H1 (cell line): ENCODE results near the gene N4BP3. TPM values are rescaled to one million over a fixed set of nuclear protein-coding genes. Genes with fewer than 3 reads are reported as not detected.
A peak's percentile ranks its signal among the peaks of the same experiment; 100 is the strongest.

Experiments
- BRCA1 ChIP-seq: IDR thresholded peaks from 2 replicates; pipeline ENCODE4 v1.6.1; 2012; ENCODE audit warnings: low read depth, low read length, improper control_type of control experiment
- CBX8 ChIP-seq: fragments of 300-800, 300-1000 bp; sonication (generic); IDR thresholded peaks from 2 replicates; pipeline ENCODE4 v1.7.1; 2016; ENCODE audit warnings: low read depth, low read length, borderline replicate concordance
- CHD2 ChIP-seq: IDR thresholded peaks from 2 replicates; pipeline ENCODE4 v1.6.1; 2012; ENCODE audit warnings: low read length, improper control_type of control experiment
- CREB1 ChIP-seq: IDR thresholded peaks from 2 replicates; pipeline ENCODE4 v1.6.1; 2012; ENCODE audit warnings: inconsistent platforms
- NRF1 ChIP-seq: IDR thresholded peaks from 2 replicates; pipeline ENCODE4 v1.6.1; 2011; ENCODE audit warnings: mild to moderate bottlenecking, low read depth, low read length, improper control_type of control experiment
- RAD21 ChIP-seq, 2 experiments: IDR thresholded peaks in 1 of 2; conservative IDR thresholded peaks in 1 of 2; 2 replicates each; pipeline ENCODE4 v1.6.1; 2011; ENCODE audit warnings: low read depth in 2 of 2, low read length in 2 of 2, improper control_type of control experiment in 1 of 2, inconsistent platforms in 1 of 2, mild to moderate bottlenecking in 1 of 2, moderate library complexity in 1 of 2
- SIN3A ChIP-seq, 2 experiments: IDR thresholded peaks in 1 of 2; conservative IDR thresholded peaks in 1 of 2; 2 replicates each; pipeline ENCODE4 v1.6.1; 2011 to 2012; ENCODE audit warnings: low read length in 2 of 2, improper control_type of control experiment in 1 of 2, low read depth in 1 of 2, mild to moderate bottlenecking in 1 of 2
- polyA plus RNA-seq, 7 experiments: library from polyadenylated mRNA; depleted of rRNA in 3 of 7; stranded (reverse) in 5 of 7; unstranded in 2 of 7; fragments of >200 nt in 5 of 7; fragments of 200-250 nt in 2 of 7; gene quantifications; 1 replicate in 5 of 7; 2 replicates in 1 of 7; 4 replicates in 1 of 7; pipeline versions ENCODE4 v1.2.1 to v1.2.3, GENCODE V29; 2011 to 2013; ENCODE audit warnings: missing spikeins in 2 of 7, mixed read lengths in 2 of 7
- total RNA-seq: library from RNA; stranded (reverse); fragmentation: NEBNext Ultra II Directional; extraction: Animal tissue kit (Norgen Biotek cat#: 25700); gene quantifications from 2 replicates; pipeline ENCODE4 v1.2.1, GENCODE V29; 2021
- TF ChIP-seq, protein P1 (sequence below): fragments of 300-600 bp; sonication (generic); IDR thresholded peaks from 2 replicates; pipeline ENCODE4 v1.7.1; 2012; ENCODE audit warnings: low read length, moderate library complexity, mild to moderate bottlenecking, inconsistent platforms; ENCODE audit not compliant: insufficient replicate concordance
- TF ChIP-seq, protein P2 (sequence below): IDR thresholded peaks from 2 replicates; pipeline ENCODE4 v1.6.1; 2012; ENCODE audit warnings: inconsistent platforms

N4BP3 gene
- total and polyA plus RNA-seq, 2 of the 8 experiments (the other 6 are each of a cell fraction or from before 2014, with no cell fraction given) = 13.1 to 39.2 TPM

DNA sequence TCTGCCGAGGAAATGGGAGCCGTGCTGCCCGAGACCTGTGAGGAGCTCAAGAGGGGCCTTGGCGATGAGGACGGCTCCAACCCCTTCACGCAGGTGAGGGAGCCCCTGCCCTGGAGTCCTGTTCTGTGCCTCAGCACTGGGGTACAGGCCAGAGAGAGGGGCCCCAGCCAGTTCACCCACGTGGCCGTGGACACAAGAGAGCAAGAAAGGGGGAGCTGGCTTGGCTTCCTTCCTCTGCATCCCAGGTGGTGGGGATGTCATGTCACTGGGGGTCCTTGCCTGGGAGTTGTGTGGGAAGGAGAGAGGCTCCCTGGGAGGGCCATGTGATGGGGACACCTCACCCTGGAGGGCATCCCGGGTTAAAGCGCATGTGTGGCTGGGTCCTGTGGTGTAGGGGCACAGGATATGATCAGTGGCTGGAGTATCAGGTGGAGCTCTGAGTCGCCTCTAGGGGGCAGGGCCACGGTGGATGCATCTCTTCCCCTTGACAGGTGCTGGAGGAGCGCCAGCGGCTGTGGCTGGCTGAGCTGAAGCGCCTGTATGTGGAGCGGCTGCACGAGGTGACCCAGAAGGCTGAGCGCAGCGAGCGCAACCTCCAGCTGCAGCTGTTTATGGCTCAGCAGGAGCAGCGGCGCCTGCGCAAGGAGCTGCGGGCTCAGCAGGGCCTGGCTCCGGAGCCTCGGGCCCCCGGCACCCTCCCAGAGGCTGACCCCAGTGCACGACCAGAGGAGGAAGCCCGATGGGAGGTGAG, 7.5 kb downstream of the N4BP3 start (continued):
- TF ChIP-seq, protein P1, sequence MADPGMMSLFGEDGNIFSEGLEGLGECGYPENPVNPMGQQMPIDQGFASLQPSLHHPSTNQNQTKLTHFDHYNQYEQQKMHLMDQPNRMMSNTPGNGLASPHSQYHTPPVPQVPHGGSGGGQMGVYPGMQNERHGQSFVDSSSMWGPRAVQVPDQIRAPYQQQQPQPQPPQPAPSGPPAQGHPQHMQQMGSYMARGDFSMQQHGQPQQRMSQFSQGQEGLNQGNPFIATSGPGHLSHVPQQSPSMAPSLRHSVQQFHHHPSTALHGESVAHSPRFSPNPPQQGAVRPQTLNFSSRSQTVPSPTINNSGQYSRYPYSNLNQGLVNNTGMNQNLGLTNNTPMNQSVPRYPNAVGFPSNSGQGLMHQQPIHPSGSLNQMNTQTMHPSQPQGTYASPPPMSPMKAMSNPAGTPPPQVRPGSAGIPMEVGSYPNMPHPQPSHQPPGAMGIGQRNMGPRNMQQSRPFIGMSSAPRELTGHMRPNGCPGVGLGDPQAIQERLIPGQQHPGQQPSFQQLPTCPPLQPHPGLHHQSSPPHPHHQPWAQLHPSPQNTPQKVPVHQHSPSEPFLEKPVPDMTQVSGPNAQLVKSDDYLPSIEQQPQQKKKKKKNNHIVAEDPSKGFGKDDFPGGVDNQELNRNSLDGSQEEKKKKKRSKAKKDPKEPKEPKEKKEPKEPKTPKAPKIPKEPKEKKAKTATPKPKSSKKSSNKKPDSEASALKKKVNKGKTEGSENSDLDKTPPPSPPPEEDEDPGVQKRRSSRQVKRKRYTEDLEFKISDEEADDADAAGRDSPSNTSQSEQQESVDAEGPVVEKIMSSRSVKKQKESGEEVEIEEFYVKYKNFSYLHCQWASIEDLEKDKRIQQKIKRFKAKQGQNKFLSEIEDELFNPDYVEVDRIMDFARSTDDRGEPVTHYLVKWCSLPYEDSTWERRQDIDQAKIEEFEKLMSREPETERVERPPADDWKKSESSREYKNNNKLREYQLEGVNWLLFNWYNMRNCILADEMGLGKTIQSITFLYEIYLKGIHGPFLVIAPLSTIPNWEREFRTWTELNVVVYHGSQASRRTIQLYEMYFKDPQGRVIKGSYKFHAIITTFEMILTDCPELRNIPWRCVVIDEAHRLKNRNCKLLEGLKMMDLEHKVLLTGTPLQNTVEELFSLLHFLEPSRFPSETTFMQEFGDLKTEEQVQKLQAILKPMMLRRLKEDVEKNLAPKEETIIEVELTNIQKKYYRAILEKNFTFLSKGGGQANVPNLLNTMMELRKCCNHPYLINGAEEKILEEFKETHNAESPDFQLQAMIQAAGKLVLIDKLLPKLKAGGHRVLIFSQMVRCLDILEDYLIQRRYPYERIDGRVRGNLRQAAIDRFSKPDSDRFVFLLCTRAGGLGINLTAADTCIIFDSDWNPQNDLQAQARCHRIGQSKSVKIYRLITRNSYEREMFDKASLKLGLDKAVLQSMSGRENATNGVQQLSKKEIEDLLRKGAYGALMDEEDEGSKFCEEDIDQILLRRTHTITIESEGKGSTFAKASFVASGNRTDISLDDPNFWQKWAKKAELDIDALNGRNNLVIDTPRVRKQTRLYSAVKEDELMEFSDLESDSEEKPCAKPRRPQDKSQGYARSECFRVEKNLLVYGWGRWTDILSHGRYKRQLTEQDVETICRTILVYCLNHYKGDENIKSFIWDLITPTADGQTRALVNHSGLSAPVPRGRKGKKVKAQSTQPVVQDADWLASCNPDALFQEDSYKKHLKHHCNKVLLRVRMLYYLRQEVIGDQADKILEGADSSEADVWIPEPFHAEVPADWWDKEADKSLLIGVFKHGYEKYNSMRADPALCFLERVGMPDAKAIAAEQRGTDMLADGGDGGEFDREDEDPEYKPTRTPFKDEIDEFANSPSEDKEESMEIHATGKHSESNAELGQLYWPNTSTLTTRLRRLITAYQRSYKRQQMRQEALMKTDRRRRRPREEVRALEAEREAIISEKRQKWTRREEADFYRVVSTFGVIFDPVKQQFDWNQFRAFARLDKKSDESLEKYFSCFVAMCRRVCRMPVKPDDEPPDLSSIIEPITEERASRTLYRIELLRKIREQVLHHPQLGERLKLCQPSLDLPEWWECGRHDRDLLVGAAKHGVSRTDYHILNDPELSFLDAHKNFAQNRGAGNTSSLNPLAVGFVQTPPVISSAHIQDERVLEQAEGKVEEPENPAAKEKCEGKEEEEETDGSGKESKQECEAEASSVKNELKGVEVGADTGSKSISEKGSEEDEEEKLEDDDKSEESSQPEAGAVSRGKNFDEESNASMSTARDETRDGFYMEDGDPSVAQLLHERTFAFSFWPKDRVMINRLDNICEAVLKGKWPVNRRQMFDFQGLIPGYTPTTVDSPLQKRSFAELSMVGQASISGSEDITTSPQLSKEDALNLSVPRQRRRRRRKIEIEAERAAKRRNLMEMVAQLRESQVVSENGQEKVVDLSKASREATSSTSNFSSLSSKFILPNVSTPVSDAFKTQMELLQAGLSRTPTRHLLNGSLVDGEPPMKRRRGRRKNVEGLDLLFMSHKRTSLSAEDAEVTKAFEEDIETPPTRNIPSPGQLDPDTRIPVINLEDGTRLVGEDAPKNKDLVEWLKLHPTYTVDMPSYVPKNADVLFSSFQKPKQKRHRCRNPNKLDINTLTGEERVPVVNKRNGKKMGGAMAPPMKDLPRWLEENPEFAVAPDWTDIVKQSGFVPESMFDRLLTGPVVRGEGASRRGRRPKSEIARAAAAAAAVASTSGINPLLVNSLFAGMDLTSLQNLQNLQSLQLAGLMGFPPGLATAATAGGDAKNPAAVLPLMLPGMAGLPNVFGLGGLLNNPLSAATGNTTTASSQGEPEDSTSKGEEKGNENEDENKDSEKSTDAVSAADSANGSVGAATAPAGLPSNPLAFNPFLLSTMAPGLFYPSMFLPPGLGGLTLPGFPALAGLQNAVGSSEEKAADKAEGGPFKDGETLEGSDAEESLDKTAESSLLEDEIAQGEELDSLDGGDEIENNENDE = no peak
- TF ChIP-seq CHD2 = no peak
- no peak for TF ChIP-seq BRCA1
- TF ChIP-seq CREB1 = 0 out of 2 replicates have a peak, but pooled peaks have one; percentile 31
- no peak for TF ChIP-seq CBX8
- peak; percentile 42 to 70; a peak in 2 of 4 replicates for TF ChIP-seq SIN3A (conservative IDR thresholded peaks at IDR 0.05 in 1 of 2, IDR thresholded peaks at IDR 0.05 in 1 of 2; ENCODE audit: low read depth in 1 of 2, low read length in 2 of 2)
- TF ChIP-seq, protein P2, sequence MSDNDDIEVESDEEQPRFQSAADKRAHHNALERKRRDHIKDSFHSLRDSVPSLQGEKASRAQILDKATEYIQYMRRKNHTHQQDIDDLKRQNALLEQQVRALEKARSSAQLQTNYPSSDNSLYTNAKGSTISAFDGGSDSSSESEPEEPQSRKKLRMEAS = peak; percentile 32; the same call in 1 of the 2 replicates
- no peak for TF ChIP-seq NRF1
- TF ChIP-seq RAD21 (IDR thresholded peaks at IDR 0.05 in 1 of 2, conservative IDR thresholded peaks at IDR 0.05 in 1 of 2; ENCODE audit: low read depth in 2 of 2, low read length in 2 of 2) = peak; percentile 38 to 61
